HG02642 (cell line): Measurements from ENCODE around the gene ANKS1B.

Experiments used
- ATAC-seq: cut with Tn5 transposase; IDR thresholded peaks from one replicate; pipeline ENCODE4 v1.9.1; 2021; ENCODE audit warnings: mild to moderate bottlenecking; ENCODE audit not compliant: unreplicated experiment, poor library complexity

Gene ANKS1B

GRCh38 chr12:98935847-98936246 lies 1048.9 kb downstream of the ANKS1B start:
- ATAC-seq, result no peak

DNA sequence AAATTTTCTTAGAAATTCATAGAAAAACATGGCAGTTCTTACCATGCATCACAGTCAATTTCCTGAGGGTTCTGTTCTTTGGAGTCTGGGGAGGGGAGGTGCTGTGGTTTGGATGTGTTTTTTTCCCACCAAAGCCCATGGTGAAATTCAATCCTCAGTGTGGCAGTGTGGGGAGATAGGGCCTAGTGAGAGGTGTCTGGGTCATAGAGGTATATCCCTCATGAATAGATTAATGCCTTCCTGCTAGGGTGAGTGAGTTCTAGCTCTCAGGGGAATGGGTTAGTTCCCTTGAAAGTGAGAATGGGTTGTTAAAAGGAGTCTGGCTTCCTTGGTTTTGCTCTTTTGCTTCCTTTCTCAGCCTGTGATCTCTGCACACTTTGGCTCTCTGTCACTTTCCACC lies 1061.9 kb downstream of the ANKS1B start:
- no peak for ATAC-seq

- ATAC-seq, result no peak
Measured at GRCh38 chr12:98918176-98918863, 1066.4 kb downstream of the ANKS1B start.

GRCh38 chr12:98916106-98916505 lies 1068.6 kb downstream of the ANKS1B start:
- ATAC-seq, result no peak

DNA sequence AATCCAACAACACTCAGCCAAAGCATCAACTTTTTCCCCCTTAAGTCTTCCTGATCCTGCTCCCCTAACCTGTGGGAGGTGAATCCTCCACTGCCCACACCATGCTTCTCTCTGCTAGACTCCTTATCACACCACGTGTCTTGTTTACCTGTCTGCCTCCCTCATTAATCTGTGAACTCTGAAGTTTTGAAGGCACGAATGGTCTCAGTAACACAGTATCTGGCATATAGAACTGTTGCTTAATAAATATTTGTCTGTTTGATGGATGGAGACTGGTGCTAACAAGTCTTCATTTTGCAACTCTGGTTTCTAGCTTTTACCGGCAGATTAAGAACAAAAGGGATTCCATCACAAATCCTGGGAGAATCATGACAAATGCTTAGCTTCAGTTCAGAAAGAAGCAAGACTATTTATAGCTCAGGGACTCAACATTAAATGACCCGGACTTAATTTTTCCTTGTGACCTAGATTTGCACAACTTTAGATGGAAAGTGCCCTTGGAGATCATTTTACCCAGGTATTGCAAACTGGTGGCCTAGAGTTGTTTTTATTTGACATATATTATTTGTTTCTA lies 1072.2 kb downstream of the ANKS1B start:
- ATAC-seq, result no peak

GRCh38 chr12:98911396-98911795 lies 1073.3 kb downstream of the ANKS1B start:
- no peak for ATAC-seq

DNA sequence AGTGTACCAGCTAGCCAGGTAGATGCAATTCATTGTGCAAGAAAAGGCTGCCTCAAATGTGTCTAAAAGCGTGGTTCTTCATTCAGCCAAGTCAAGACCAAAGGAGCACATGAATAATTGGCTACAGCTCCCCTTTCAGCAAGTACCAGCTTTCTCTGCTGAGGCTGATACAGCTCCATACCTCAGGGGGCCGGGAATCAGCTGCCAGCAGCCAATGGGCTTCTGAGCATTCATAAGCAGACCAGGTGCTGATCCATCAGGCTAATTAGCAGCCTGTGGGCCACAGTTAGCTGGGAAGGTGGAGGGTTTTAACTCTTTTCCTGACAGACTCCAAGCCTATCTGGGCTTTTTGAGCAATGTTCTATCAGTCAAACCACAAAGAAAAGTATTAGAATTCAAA lies 1075.0 kb downstream of the ANKS1B start:
- ATAC-seq, result no peak

DNA sequence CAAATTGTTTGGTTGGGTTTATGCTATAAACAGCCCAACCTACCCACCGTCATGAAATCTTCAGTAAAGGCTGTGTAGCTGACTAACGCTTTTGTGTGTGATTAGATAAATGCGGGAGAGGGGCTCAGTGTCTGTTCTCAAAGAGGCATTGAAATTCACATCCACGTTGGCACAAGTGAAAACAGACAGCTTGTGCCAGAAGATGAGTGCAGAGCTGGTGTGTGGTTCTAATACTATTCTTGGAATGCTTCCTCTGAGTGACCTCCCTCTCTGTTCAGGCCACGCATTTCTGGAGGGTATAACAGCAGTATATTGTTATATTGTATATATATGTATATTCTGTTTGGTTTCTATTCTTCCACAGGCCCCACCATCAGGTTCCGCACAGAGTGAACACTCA lies 1075.9 kb downstream of the ANKS1B start:
- ATAC-seq, result no peak

GRCh38 chr12:98903875-98904274 lies 1080.9 kb downstream of the ANKS1B start:
- ATAC-seq, result no peak

- no peak for ATAC-seq
Measured at GRCh38 chr12:98901189-98901588, 1083.5 kb downstream of the ANKS1B start.

- no peak for ATAC-seq
Measured at GRCh38 chr12:98896938-98897337, 1087.8 kb downstream of the ANKS1B start.

DNA sequence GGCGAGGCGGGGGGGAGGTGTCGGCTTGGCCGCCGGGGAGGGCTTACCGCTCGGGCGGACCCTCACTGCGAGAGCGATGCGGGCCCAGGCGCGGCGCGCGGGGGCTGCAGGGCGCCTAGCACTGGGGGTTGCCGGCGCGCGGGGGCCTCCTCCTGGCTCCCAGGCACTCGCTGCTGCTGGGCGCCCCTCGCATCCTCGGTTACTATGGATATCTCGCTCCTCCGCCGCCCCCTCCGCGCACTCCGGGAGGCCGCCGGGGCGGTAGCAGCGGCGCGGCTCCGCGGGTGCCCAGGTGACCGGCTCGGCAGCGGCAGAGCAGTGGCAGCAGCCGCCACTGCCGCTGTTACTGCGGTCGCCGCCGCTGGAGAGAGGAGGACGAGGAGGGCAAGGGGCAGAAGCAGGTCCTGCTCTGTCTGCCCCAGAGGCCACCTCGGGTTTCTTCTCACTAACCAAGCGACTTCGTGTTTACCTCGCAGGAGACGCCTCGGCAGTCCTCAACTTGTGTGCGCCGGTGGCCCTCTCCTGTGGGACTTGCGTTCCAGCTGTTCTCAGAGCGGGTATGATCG lies 1089.6 kb downstream of the ANKS1B start:
- no peak for ATAC-seq

- ATAC-seq, result no peak
Measured at GRCh38 chr12:98894412-98895085, 1090.2 kb downstream of the ANKS1B start.

- ATAC-seq, result no peak
Measured at GRCh38 chr12:98893675-98894411, 1090.9 kb downstream of the ANKS1B start.

DNA sequence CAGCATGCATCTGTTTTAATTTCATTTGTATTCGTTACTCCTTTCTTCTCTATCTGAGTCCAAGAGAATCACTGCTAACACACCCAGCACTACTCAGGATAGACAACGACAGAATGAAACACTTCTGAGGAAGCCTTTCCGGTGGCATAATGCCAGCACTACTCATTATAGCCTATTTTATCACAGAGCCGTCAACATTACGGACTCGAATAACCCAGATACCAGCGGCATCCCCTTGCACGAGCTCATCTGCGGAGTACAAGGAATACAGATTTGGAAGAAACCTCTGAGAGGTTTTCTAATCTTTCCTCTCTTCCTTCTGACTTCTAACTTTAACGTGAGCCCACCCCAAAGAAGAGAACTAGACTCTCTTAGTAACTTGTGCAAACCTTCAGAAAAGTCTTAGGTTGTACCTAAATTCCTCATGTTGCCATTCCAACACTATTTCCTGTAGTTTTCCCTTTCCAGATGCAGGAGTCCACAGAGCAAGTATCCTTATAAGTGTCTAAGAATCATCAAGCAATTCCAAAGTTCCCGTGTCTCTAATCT lies 1091.5 kb downstream of the ANKS1B start:
- no peak for ATAC-seq

DNA sequence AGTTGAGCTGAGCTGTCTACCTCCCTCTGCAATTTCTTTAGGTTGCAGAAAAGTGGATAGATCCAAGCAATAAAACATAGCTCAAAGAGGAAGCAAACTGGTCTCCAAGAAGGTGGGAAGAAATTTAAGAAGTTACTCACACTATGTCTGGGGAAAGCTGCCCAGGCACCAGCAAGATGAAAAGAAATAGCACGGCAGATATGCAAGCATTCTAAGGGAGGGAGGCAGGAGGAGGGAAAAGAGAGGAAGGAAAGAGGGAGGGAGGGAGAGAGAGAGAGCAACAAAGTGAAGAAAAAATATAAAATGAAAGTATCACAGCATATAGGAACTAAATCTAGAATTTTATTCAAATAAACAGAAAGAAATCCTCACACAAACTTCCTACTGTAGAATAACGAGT lies 1099.0 kb downstream of the ANKS1B start:
- ATAC-seq, result no peak

DNA sequence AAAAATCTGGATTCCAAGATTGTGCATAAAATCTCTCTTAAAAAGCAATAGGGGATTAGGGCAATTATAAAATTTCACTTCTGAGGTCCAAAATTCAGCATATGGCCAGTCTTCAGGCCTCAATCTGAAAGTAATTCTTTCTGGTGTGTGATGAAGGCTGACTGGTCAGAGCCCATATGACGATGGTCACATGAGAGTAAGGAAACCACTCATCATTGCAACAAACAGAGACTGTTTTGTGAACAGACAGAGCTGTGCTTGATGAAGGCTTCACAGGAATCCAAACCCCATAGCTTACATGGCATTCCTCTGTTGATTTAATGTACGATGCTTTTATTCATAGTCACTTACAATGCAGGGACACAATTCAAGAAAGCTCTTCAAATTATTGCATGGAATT lies 1101.5 kb downstream of the ANKS1B start:
- ATAC-seq, result no peak

GRCh38 chr12:98882526-98882925 lies 1102.2 kb downstream of the ANKS1B start:
- no peak for ATAC-seq

DNA sequence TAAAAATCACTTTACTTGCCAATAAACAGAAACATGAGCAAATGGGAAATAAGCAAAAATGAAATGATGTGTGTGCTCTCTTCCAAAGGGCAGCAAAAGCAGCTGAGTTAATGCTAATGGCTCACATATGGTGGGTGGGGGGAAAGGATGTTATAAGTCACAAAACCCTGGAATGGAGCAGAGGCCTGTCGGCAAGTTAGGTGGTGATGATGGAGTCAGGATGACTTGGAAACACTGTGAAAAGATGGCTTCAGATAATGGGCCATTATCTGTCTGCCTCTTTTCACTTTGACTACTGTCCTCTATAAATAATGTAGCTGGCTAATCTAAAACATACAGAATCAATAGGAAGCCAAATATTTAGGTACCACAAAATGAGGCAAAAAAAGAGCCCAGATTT lies 1111.0 kb downstream of the ANKS1B start:
- ATAC-seq, result no peak

DNA sequence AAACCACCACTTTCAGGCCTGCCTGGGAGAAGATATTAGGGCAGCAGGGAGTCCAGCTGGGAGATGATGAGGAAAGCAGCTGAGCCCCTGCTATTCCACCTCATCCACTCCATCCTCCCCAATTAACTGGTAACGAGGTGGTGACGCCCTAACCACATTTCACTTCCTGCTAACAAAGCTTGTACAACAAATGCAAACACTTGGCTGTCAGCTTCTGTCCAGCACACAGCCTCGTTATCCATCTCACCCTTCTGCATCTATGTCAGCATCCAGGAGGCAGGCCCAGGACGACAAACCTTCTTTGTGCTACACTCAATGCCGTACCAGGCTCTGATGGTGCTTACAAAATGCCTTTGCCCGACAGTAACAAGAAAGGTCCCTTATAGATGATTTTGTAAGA lies 1114.2 kb downstream of the ANKS1B start:
- ATAC-seq, result no peak
